Skeletal muscle satellite cell (primary cell): ENCODE measurements around the gene PRKX.
A peak's percentile ranks its signal among the peaks of the same experiment; 100 is the strongest.

ENCODE experiments used
- H3K27me3 ChIP-seq: 2 replicates; pipeline ENCODE4 v1.7.0; 2013; ENCODE audit warnings: low read length; ENCODE audit not compliant: control insufficient read depth, insufficient read depth
- H3K36me3 ChIP-seq: 2 replicates; pipeline ENCODE4 v1.7.0; 2013; ENCODE audit warnings: mild to moderate bottlenecking, control low read depth, low read length; ENCODE audit not compliant: insufficient read depth
- H3K4me1 ChIP-seq: 2 replicates; pipeline ENCODE4 v1.7.0; 2013; ENCODE audit warnings: low read length; ENCODE audit not compliant: control insufficient read depth, insufficient read depth
- H3K4me2 ChIP-seq: 2 replicates; pipeline ENCODE4 v1.7.0; 2013; ENCODE audit warnings: mild to moderate bottlenecking, low read length
- H3K4me3 ChIP-seq: 2 replicates; pipeline ENCODE4 v1.7.0; 2013; ENCODE audit warnings: low read length
- H3K9ac ChIP-seq: 2 replicates; pipeline ENCODE4 v1.7.0; 2013; ENCODE audit warnings: mild to moderate bottlenecking, low read depth, low read length, moderate library complexity
- H3K9me3 ChIP-seq: replicated peaks from 2 replicates; pipeline ENCODE4 v1.7.0; 2013; ENCODE audit warnings: mild to moderate bottlenecking, control low read depth, low read length

The PRKX gene

GRCh38 chrX:3598709-3599108, 114.7 kb downstream of the PRKX start:
- Histone ChIP-seq H3K9ac (no peak overlapping the region), H3K27me3 (no peaks in the 10 kb centered on the region), H3K9me3 (no peaks in the 10 kb centered on the region), H3K36me3 (no peaks in the 10 kb centered on the region), H3K4me3 (no peak overlapping the region), H3K4me2 (no peak overlapping the region), H3K4me1 (no peaks in the 10 kb centered on the region)

DNA sequence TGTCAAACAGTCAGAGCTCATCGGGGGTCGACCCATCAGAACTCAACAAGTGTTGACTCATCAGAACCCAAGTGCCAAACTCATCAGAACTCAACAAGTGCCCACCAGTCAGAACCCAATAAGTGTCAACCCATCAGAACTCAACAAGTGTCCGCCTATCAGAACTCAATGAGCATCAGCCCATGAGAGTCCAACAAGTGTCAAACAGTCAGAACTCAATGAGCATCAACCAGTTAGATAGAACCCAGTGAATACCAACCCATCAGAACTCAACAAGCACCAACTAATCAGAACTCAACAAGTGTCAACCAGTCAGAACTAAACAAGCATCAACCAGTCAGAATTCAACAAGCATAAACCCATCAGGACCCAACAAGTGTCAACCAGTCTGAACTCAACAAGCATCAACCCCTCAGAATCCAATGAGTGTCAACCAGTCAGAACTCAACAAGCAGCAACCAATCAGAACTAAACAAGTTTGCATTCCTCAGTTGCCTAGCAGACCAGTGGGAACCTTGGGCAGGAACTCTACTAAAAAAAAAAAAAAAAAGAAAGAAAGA, 115.3 kb downstream of the PRKX start:
- Histone ChIP-seq H3K27me3 (no peaks in the 10 kb centered on the region), H3K4me3 (no peak overlapping the region), H3K9ac (no peak overlapping the region), H3K4me2 (no peak overlapping the region), H3K9me3 (no peaks in the 10 kb centered on the region), H3K4me1 (no peaks in the 10 kb centered on the region), H3K36me3 (no peaks in the 10 kb centered on the region)

GRCh38 chrX:3592184-3592583, 121.3 kb downstream of the PRKX start:
- Histone ChIP-seq H3K9me3 (no peaks in the 10 kb centered on the region), H3K4me1 (no peaks in the 10 kb centered on the region)

GRCh38 chrX:3589474-3589873, 124.0 kb downstream of the PRKX start:
- H3K36me3 ChIP-seq: no peaks in the 10 kb centered on the region
- no peak overlapping the region for H3K9ac ChIP-seq
- H3K27me3 ChIP-seq: no peaks in the 10 kb centered on the region
- H3K9me3 ChIP-seq: no peaks in the 10 kb centered on the region
- no peak overlapping the region for H3K4me3 ChIP-seq
- no peak overlapping the region for H3K4me2 ChIP-seq
- H3K4me1 ChIP-seq: no peaks in the 10 kb centered on the region

More at GRCh38 chrX:3592184-3592583, 121.3 kb downstream of the PRKX start:
- no peaks in the 10 kb centered on the region for H3K36me3 ChIP-seq
- no peaks in the 10 kb centered on the region for H3K27me3 ChIP-seq
- no peak overlapping the region for H3K9ac ChIP-seq
- H3K4me2 ChIP-seq: no peak overlapping the region
- no peak overlapping the region for H3K4me3 ChIP-seq

DNA sequence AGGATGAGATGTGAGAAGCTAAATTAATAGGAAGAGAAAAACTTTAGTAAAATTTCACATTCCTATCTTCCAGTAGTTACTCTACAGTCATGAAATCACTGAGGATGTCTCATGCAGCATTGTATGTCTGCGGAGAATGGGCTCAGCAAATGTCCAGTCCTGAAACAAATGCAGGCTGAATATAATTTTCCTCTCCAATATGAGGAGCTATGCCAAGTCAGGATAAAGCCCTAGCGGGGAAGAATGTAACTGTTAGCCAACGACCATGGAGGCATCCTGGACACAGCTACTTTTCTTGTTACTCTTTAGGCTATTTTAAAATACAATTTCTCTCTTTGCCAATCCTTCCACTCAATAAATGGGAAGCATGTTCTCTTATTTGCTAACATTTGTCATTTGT, 127.7 kb downstream of the PRKX start:
- no peak overlapping the region for H3K4me2 ChIP-seq
- no peaks in the 10 kb centered on the region for H3K4me1 ChIP-seq
- H3K36me3 ChIP-seq: no peaks in the 10 kb centered on the region
- H3K9ac ChIP-seq: no peak overlapping the region
- no peaks in the 10 kb centered on the region for H3K27me3 ChIP-seq
- H3K4me3 ChIP-seq: no peak overlapping the region
- H3K9me3 ChIP-seq: no peaks in the 10 kb centered on the region

GRCh38 chrX:3584415-3584996, 128.9 kb downstream of the PRKX start:
- no peak overlapping the region for H3K4me3 ChIP-seq
- no peaks in the 10 kb centered on the region for H3K9me3 ChIP-seq
- H3K9ac ChIP-seq: no peak overlapping the region
- H3K27me3 ChIP-seq: peaks cover 3% of the 10 kb centered on the region
- no peaks in the 10 kb centered on the region for H3K4me1 ChIP-seq
- H3K36me3 ChIP-seq: no peaks in the 10 kb centered on the region
- H3K4me2 ChIP-seq: no peak overlapping the region

DNA sequence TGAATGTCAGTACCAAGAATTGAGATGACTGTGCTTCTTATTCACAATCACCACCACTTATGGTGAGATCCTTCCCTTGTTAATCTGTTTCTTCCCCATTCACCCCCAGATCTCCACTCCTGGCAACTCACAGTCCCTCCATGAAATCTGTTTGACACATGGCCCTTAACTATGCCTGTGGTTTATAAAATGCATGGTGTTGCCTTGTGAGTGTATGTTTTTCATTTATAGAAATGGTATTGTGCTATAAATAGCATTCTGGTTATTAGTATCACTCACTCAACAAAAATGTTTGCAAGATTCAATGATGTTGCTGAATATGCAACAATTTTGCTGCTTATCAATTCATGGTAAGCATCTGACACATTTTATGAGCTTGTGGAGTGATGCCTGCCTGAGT, 131.0 kb downstream of the PRKX start:
- Histone ChIP-seq H3K4me2 (no peak overlapping the region), H3K9ac (no peak overlapping the region), H3K4me3 (no peak overlapping the region), H3K27me3 (peaks cover 3% of the 10 kb centered on the region), H3K36me3 (no peaks in the 10 kb centered on the region), H3K4me1 (no peaks in the 10 kb centered on the region), H3K9me3 (no peaks in the 10 kb centered on the region)

- Histone ChIP-seq H3K9ac (no peak overlapping the region), H3K4me3 (no peak overlapping the region), H3K27me3 (peaks cover 3% of the 10 kb centered on the region), H3K4me2 (no peak overlapping the region), H3K36me3 (no peaks in the 10 kb centered on the region), H3K4me1 (no peaks in the 10 kb centered on the region), H3K9me3 (no peaks in the 10 kb centered on the region)
Measured at GRCh38 chrX:3581609-3582108, 131.8 kb downstream of the PRKX start.

GRCh38 chrX:3577551-3577950, 135.9 kb downstream of the PRKX start:
- Histone ChIP-seq H3K4me1 (no peaks in the 10 kb centered on the region), H3K9ac (no peak overlapping the region), H3K36me3 (no peaks in the 10 kb centered on the region), H3K9me3 (no peaks in the 10 kb centered on the region), H3K4me2 (no peak overlapping the region), H3K4me3 (no peak overlapping the region), H3K27me3 (peaks cover 3% of the 10 kb centered on the region)

DNA sequence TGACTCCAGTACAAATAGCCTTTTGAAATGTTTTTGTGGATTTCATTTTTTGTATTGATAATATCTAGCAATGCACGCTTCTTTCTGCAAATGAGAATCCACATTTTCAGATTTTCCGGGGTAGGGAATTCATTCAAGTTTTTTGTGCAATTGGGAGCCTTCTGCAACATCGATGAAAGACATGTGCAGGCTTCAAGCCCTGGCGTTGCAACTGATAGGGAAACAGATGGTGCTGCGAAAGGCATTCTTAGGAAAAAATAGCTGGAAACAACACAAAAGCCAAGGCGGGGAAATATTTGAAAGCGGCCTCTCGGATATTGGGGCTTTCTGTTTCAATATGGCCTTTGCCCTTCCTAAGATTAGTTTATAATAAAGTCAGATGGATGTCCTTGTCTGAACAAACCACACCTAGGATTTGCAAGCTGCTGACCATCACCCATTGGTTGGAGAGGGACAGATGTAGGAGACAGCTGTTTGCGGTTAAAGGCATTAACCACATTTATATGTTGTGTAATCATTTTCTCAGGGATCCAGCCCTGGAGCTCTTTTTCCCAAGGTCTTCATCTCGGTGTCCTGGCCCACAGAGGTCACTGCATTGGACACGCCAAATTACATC, 136.5 kb downstream of the PRKX start:
- Histone ChIP-seq H3K9me3 (no peaks in the 10 kb centered on the region), H3K36me3 (no peaks in the 10 kb centered on the region), H3K4me2 (peak overlapping the region; percentile 8), H3K27me3 (peaks cover 3% of the 10 kb centered on the region), H3K4me1 (no peaks in the 10 kb centered on the region), H3K4me3 (no peak overlapping the region), H3K9ac (no peak overlapping the region)

GRCh38 chrX:3567686-3568085, 145.8 kb downstream of the PRKX start:
- H3K27me3 ChIP-seq: no peaks in the 10 kb centered on the region
- no peak overlapping the region for H3K9ac ChIP-seq
- no peaks in the 10 kb centered on the region for H3K36me3 ChIP-seq
- no peaks in the 10 kb centered on the region for H3K4me1 ChIP-seq
- no peak overlapping the region for H3K4me3 ChIP-seq
- no peaks in the 10 kb centered on the region for H3K9me3 ChIP-seq
- no peak overlapping the region for H3K4me2 ChIP-seq

- Histone ChIP-seq H3K4me1 (no peaks in the 10 kb centered on the region), H3K4me3 (no peak overlapping the region), H3K9me3 (no peaks in the 10 kb centered on the region), H3K36me3 (no peaks in the 10 kb centered on the region), H3K27me3 (no peaks in the 10 kb centered on the region), H3K4me2 (no peak overlapping the region), H3K9ac (no peak overlapping the region)
Measured at GRCh38 chrX:3563451-3563850, 150.0 kb downstream of the PRKX start.
